Nephron (organoid): ENCODE results near the gene ATF5.

ENCODE experiments used
- H3K27ac Mint-ChIP-seq, 3 experiments: 2 replicates each; pipeline ENCODE4 v1.8.0; 2020; ENCODE audit warnings: mixed read lengths in 3 of 3, mild to moderate bottlenecking in 2 of 3, moderate library complexity in 1 of 3
- H3K27me3 Mint-ChIP-seq: 2 replicates; pipeline ENCODE4 v1.8.0; 2021; ENCODE audit warnings: low read depth, mild to moderate bottlenecking, moderate library complexity, mixed read lengths
- H3K36me3 Mint-ChIP-seq: 2 replicates; pipeline ENCODE4 v1.8.0; 2020; ENCODE audit warnings: low read depth, mixed read lengths
- H3K4me1 Mint-ChIP-seq: 2 replicates; pipeline ENCODE4 v1.8.0; 2020; ENCODE audit warnings: mixed read lengths
- H3K4me3 Mint-ChIP-seq, 3 experiments: 2 replicates each; pipeline ENCODE4 v1.8.0; 2020; ENCODE audit warnings: mild to moderate bottlenecking in 3 of 3, mixed read lengths in 3 of 3, moderate library complexity in 2 of 3
- H3K9me3 Mint-ChIP-seq: 2 replicates; pipeline ENCODE4 v1.8.0; 2020; ENCODE audit warnings: mixed read lengths
- CTCF ChIP-seq, 3 experiments: fragments of 200-600 bp; sonication (generic); IDR thresholded peaks; one replicate each; pipeline ENCODE4 v1.5.0; 2021; ENCODE audit warnings: antibody characterized with exemption in 3 of 3; ENCODE audit not compliant: unreplicated experiment in 3 of 3

ATF5 gene

GRCh38 chr19:49952479-49952836 is 23.5 kb downstream of the ATF5 start:
- Mint-ChIP-seq H3K27me3 (no peaks in the 10 kb centered on the region), H3K4me1 (peaks cover 68% of the 10 kb centered on the region), H3K36me3 (no peaks in the 10 kb centered on the region), H3K9me3 (no peaks in the 10 kb centered on the region), H3K4me3 (peak overlapping the region; percentile 15 to 68 (median 50)), H3K27ac (peak overlapping the region; percentile 92 to 98 (median 94))
- no peak for TF ChIP-seq CTCF (IDR thresholded peaks at IDR 0.05; ENCODE audit: unreplicated experiment in 3 of 3)

GRCh38 chr19:49952906-49953305 is 23.9 kb downstream of the ATF5 start:
- peak overlapping the region in 2 of 3 experiments; percentile 14 to 72 for H3K4me3 Mint-ChIP-seq
- no peaks in the 10 kb centered on the region for H3K9me3 Mint-ChIP-seq
- peaks cover 69% of the 10 kb centered on the region for H3K4me1 Mint-ChIP-seq
- peak overlapping the region; percentile 92 to 98 (median 94) for H3K27ac Mint-ChIP-seq
- H3K27me3 Mint-ChIP-seq: peaks cover 2% of the 10 kb centered on the region
- no peak for TF ChIP-seq CTCF (IDR thresholded peaks at IDR 0.05; ENCODE audit: unreplicated experiment in 3 of 3)
- H3K36me3 Mint-ChIP-seq: no peaks in the 10 kb centered on the region

GRCh38 chr19:49953416-49953815 is 24.4 kb downstream of the ATF5 start:
- Mint-ChIP-seq H3K4me1 (peaks cover 72% of the 10 kb centered on the region), H3K4me3 (peak overlapping the region; percentile 14 to 72 (median 49)), H3K9me3 (no peaks in the 10 kb centered on the region), H3K36me3 (no peaks in the 10 kb centered on the region), H3K27me3 (peaks cover 5% of the 10 kb centered on the region), H3K27ac (peak overlapping the region; percentile 92 to 98 (median 94))
- TF ChIP-seq CTCF (IDR thresholded peaks at IDR 0.05; ENCODE audit: unreplicated experiment in 3 of 3): no peak

GRCh38 chr19:49954092-49954829 is 25.3 kb downstream of the ATF5 start:
- H3K4me3 Mint-ChIP-seq: peak overlapping the region; percentile 14 to 72 (median 49)

GRCh38 chr19:49954933-49955332 is 25.9 kb downstream of the ATF5 start:
- Mint-ChIP-seq H3K9me3 (no peaks in the 10 kb centered on the region), H3K4me3 (peak overlapping the region; percentile 2 to 72 (median 57)), H3K4me1 (peaks cover 69% of the 10 kb centered on the region), H3K27me3 (peaks cover 5% of the 10 kb centered on the region), H3K27ac (peak overlapping the region; percentile 92 to 98 (median 94)), H3K36me3 (no peaks in the 10 kb centered on the region)
- TF ChIP-seq CTCF (IDR thresholded peaks at IDR 0.05; ENCODE audit: unreplicated experiment in 3 of 3): no peak

More at GRCh38 chr19:49954092-49954829, 25.3 kb downstream of the ATF5 start:
- Mint-ChIP-seq H3K27me3 (peaks cover 5% of the 10 kb centered on the region), H3K9me3 (no peaks in the 10 kb centered on the region), H3K4me1 (peaks cover 72% of the 10 kb centered on the region), H3K27ac (peak overlapping the region; percentile 92 to 98 (median 94)), H3K36me3 (no peaks in the 10 kb centered on the region)
- TF ChIP-seq CTCF (IDR thresholded peaks at IDR 0.05; ENCODE audit: unreplicated experiment in 3 of 3): no peak

GRCh38 chr19:49956115-49956495 is 27.1 kb downstream of the ATF5 start:
- Mint-ChIP-seq H3K27me3 (peaks cover 5% of the 10 kb centered on the region), H3K36me3 (no peaks in the 10 kb centered on the region), H3K4me1 (peaks cover 60% of the 10 kb centered on the region), H3K4me3 (peak overlapping the region; percentile 25 to 73 (median 72)), H3K9me3 (no peaks in the 10 kb centered on the region), H3K27ac (peak overlapping the region; percentile 88 to 96 (median 94))
- no peak for TF ChIP-seq CTCF (IDR thresholded peaks at IDR 0.05; ENCODE audit: unreplicated experiment in 3 of 3)
